ENCODE results near the gene FARS2. TPM values are rescaled to one million over a fixed set of nuclear protein-coding genes. Genes with fewer than 3 reads are reported as not detected.

The FARS2 gene
- total RNA-seq, 1 experiment from 2014 or later = 13.8 TPM

- Histone ChIP-seq H3K4me2 (ENCODE audit: low read length) (no peak overlapping the region), H3K4me3 (replicated peaks in 1 of 2; ENCODE audit: low read depth in 1 of 2, low read length in 2 of 2) (no peak overlapping the region), H3K27ac (ENCODE audit: low read depth, low read length) (no peak overlapping the region), H4K20me1 (ENCODE audit: insufficient read depth) (no peaks in the 10 kb centered on the region), H3K9me3 (ENCODE audit: control insufficient read depth in 1 of 2, insufficient read depth in 1 of 2, low read depth in 1 of 2, low read length in 2 of 2) (no peaks in the 10 kb centered on the region), H2AFZ (ENCODE audit: low read depth, low read length, poor library complexity, severe bottlenecking) (no peak overlapping the region), H3K9ac (ENCODE audit: low read length) (no peak overlapping the region), H3K9me2 (ENCODE audit: insufficient read depth) (no peaks in the 10 kb centered on the region), H3K27me3 (ENCODE audit: insufficient read depth, low read length) (no peaks in the 10 kb centered on the region), H3K4me1 (ENCODE audit: control insufficient read depth in 1 of 2, insufficient read depth in 2 of 2, low read length in 2 of 2) (no peaks in the 10 kb centered on the region), H3K36me3 (ENCODE audit: control insufficient read depth in 1 of 2, insufficient read depth in 2 of 2, low read length in 2 of 2) (no peaks in the 10 kb centered on the region), H3K79me2 (ENCODE audit: insufficient read depth, low read length) (no peaks in the 10 kb centered on the region)
- intact Hi-C loops (cut with micrococcal nuclease) = no loop called here
- RAD21 ChIA-PET (ENCODE audit: low non-redundant PET in 1 of 2, low total read pairs in 2 of 2, uncharacterized antibody in 2 of 2, unreplicated experiment in 2 of 2) = no interaction called here
- BruUV-seq (replicated peaks) = no TSS peak
- TF ChIP-seq CBX3 (IDR thresholded peaks at IDR 0.05; ENCODE audit: low read depth) = no peak
- TF ChIP-seq YY1 (IDR thresholded peaks at IDR 0.05; ENCODE audit: extremely low read depth, insufficient replicate concordance, low read depth, low read length) = no peak
- TF ChIP-seq, protein P1, sequence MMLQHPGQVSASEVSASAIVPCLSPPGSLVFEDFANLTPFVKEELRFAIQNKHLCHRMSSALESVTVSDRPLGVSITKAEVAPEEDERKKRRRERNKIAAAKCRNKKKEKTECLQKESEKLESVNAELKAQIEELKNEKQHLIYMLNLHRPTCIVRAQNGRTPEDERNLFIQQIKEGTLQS (IDR thresholded peaks at IDR 0.05) = no peak
- no peak for TF ChIP-seq ZFX (IDR thresholded peaks at IDR 0.05)
- TF ChIP-seq, protein P2, sequence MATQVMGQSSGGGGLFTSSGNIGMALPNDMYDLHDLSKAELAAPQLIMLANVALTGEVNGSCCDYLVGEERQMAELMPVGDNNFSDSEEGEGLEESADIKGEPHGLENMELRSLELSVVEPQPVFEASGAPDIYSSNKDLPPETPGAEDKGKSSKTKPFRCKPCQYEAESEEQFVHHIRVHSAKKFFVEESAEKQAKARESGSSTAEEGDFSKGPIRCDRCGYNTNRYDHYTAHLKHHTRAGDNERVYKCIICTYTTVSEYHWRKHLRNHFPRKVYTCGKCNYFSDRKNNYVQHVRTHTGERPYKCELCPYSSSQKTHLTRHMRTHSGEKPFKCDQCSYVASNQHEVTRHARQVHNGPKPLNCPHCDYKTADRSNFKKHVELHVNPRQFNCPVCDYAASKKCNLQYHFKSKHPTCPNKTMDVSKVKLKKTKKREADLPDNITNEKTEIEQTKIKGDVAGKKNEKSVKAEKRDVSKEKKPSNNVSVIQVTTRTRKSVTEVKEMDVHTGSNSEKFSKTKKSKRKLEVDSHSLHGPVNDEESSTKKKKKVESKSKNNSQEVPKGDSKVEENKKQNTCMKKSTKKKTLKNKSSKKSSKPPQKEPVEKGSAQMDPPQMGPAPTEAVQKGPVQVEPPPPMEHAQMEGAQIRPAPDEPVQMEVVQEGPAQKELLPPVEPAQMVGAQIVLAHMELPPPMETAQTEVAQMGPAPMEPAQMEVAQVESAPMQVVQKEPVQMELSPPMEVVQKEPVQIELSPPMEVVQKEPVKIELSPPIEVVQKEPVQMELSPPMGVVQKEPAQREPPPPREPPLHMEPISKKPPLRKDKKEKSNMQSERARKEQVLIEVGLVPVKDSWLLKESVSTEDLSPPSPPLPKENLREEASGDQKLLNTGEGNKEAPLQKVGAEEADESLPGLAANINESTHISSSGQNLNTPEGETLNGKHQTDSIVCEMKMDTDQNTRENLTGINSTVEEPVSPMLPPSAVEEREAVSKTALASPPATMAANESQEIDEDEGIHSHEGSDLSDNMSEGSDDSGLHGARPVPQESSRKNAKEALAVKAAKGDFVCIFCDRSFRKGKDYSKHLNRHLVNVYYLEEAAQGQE (IDR thresholded peaks at IDR 0.05; ENCODE audit: low read depth) = no peak
- no peak for TF ChIP-seq SP1 (IDR thresholded peaks at IDR 0.05; ENCODE audit: low read depth)
- TF ChIP-seq CEBPB (IDR thresholded peaks at IDR 0.05; ENCODE audit: low read depth) = no peak
- no peak for TF ChIP-seq TCF7L2 (IDR thresholded peaks at IDR 0.05; ENCODE audit: borderline replicate concordance, extremely low read depth, insufficient read depth, insufficient read length)
- no peak for TF ChIP-seq JUND (IDR thresholded peaks at IDR 0.05)
- TF ChIP-seq EZH2phosphoT487 (IDR thresholded peaks at IDR 0.05; ENCODE audit: borderline replicate concordance) = no peak
- TF ChIP-seq EZH2 (IDR thresholded peaks at IDR 0.05) = no peak
- no peak for TF ChIP-seq CTCF (IDR thresholded peaks at IDR 0.05 in 2 of 3, conservative IDR thresholded peaks at IDR 0.05 in 1 of 3; ENCODE audit: borderline replicate concordance in 1 of 3, insufficient read depth in 1 of 3, low read depth in 2 of 3, low read length in 2 of 3)
- no peak for TF ChIP-seq SIN3A (IDR thresholded peaks at IDR 0.05; ENCODE audit: low read depth)
- TF ChIP-seq, protein P3, sequence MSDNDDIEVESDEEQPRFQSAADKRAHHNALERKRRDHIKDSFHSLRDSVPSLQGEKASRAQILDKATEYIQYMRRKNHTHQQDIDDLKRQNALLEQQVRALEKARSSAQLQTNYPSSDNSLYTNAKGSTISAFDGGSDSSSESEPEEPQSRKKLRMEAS (IDR thresholded peaks at IDR 0.05) = no peak
- no peak for TF ChIP-seq RAD21 (IDR thresholded peaks at IDR 0.05; ENCODE audit: low read depth)
- no peak for TF ChIP-seq EGR1 (IDR thresholded peaks at IDR 0.05; ENCODE audit: low read depth)
- TF ChIP-seq FOSL1 (IDR thresholded peaks at IDR 0.05; ENCODE audit: low read depth) = no peak
- TF ChIP-seq ZNF274 (IDR thresholded peaks at IDR 0.05; ENCODE audit: low read depth, low read length) = no peak
- no peak for TF ChIP-seq ELF1 (IDR thresholded peaks at IDR 0.05; ENCODE audit: borderline replicate concordance, low read depth)
- TF ChIP-seq ZBTB33 (IDR thresholded peaks at IDR 0.05; ENCODE audit: extremely low read depth, insufficient replicate concordance, low read length) = no peak
- ATAC-seq (no peak), DNase-seq (ENCODE audit: low read depth, low spot score) (no peak)
- CTCF ChIA-PET = no interaction called here
- POLR2A ChIA-PET = no interaction called here
These were observed 174.1 kb downstream of the FARS2 start for GRCh38 chr6:5435449-5435848.

Data from HCT116 (cell line).